ENCODE measurements around the gene SCN1A.

SCN1A gene

DNA sequence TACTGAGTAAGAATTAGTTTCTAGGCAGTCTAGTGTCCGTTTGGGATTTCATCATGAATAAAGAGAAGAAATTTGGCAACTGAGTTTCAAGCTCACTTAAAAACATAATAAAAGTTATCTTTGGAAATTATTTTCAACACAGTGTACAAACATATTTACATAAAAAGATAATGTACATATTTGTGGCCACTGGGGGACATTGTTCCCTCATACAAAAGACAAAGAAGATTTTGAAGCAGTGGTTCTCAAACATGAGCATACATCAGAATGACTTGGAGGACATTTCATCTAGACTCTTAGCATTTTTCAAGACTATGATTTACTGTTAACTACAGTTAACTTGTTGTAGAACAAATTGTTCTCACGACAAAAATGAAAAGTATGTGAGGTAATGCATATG is 158.6 kb downstream of the SCN1A start:
- no peak for DNase-seq

- no peak for DNase-seq
Observed at GRCh38 chr2:165967746-165968145, 160.1 kb downstream of the SCN1A start.

- no peak for DNase-seq
Observed at GRCh38 chr2:165961818-165962217, 166.0 kb downstream of the SCN1A start.

- DNase-seq, result no peak
Observed at GRCh38 chr2:165959371-165959770, 168.4 kb downstream of the SCN1A start.

DNA sequence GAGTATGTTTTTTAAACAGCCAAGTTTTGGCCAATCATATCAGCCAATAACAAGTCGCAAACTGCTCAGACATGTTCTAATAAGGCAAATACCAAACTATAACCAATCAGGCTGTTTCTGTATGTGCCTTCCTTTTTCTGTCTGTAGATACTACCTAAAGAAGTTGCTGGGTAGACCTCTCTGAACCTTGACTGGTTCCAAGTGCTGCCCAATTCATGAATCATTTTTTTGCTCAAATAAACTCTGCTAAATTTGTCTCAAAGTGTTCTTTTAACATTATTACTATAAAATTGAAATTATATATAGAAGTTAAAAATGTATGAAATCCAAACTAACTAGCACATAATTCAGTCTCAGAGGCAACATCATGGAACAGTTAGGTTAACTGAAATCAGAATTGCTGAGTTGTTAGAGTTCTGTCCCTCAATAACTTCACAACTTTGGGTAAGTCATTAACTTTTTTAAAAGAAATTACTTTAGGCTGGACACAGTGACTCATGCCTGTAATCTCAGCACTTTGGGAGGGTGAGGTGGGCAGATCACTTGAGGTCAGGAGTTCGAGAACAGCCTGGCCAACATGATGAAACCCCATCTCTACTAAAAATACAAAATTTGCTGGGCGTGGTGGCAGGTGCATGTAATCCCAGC is 169.4 kb downstream of the SCN1A start:
- no peak for DNase-seq

DNA sequence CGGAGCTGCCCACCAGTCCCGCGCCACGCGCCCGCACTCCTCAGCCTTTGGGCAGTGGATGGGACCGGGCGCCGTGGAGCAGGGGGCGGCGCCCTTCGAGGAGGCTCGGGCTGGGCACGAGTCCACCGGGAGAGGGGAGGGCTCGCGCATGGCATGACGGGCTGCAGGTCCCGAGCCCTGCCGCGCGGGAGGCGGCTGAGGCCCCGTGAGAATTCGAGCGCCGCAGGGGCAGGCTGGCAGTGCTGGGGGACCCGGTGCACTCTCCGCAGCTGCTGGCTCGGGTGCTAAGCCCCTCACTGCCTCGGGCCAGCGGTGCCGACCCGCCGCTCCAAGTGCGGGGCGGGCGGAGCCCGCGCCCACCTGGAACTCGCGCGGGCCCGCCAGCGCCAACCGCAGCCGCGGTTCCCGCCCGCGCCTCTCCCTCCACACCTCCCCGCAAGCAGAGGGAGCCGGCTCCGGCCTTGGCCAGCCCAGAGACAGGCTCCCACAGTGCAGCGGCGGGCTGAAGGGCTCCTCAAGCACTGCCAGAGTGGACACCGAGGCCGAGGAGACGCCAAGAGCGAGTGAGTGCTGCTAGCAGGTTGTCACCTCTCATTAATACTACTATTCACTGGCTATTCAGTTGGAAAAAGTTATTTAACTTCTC is 170.7 kb downstream of the SCN1A start:
- no peak for DNase-seq

DNA sequence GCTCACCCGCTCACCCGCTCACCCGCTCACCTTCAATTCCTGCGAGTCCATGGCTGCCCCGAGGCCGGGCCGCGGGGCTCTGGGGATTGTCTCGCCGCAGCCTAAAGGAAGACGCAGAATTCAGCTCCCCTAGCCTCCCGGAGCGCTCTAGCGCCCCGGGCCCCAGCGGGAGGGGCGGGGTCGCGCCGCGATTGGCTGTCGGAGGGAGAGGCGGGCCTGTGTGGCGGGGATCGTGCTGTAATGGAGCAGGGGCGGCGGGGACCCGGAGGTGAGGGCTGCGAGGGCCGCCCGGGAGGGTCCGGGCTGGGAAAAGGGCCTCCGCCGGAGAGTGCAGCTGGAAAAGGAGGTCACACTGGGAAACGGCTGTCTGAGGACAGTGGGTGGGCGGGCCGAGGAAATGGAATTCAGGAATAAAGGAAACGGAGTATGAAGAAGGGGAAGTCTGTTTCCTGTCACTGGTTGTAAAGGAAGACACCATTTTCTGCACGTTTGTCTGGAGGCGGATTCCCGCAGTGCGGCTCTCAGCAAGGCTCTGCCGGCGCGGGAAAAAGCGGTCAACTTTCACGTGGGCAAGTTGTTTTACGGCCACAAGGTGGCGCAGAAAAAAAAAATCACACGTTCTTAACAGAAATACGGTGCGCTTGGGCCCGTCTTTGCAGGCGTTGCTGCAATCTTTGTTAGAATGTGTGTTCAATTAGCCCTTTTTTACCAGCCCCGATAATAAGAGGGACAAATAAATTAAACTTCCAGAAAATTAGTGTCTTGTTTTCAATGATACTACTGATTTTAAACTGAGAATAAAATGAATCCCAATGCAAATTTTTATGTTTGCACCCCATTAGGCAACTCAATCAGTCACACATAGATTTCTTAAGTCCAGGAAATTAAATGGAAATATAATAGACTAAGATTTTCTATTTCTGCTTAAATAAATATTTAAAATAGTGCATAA is 173.9 kb downstream of the SCN1A start, which contains the start of gene TTC21B:
Gene TTC21B (minus strand): TSS at position 122 of the 952 bp plus-strand sequence. CDS start 71 bp downstream, at position 51.
- peak; percentile 93 to 94 for DNase-seq

DNA sequence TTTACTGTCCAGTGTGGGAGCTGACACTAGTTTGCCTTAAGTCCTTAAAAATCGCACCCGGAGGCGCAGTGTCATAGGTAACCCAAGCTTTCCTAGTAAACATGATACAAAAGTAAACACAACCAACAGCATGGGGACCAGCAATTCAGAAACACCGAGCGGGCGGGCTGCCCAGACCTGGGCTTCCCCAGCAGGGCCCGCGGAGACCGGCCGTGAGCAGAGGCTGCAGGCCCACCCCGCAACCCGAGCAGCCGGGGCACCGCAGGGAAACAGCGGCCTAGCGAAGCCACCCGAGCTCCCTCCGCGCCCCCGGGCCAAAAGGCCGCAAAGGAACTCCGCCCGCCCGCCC is 174.5 kb downstream of the SCN1A start:
- no peak for DNase-seq

DNA sequence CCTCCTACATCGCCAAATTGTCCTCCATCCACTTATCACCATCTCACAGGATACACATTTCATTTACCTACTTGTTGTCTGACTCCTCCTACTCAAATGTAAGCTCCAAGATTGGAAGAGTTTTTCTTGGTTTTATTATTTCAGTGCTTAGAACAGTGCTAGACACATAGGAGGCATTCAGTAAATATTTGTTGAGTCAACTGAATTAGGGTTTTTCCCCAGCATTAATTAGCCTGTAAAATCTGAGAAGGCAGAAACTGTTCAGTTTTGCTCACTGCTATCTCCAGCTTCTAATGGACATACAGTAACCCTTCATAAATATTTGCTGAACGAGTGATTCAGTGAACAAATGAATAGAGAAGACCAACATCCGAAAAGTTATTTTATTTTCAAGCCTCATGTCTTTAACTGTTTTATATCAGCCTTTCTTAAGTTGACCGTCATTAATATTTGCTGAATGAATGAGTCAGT is 175.0 kb downstream of the SCN1A start:
- DNase-seq, result no peak

DNA sequence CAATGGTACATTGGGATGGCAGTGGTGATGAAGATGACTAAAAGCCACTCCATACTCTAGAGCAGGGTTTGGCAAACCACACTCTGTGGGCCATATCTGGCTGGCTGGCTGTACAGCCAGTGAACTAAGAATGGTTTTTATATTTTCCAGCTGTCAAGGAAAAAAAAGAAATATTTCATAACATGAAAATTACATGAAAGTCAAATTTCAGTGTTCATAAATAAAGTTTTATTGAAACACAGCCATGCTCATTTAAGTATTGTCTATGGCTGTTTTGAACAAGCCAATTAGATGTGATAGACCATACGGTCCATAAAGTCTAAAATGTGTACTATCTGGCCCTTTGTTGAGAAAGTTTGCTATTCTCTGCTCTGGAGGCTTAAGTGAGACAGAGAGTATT is 175.7 kb downstream of the SCN1A start:
- no peak for DNase-seq

DNA sequence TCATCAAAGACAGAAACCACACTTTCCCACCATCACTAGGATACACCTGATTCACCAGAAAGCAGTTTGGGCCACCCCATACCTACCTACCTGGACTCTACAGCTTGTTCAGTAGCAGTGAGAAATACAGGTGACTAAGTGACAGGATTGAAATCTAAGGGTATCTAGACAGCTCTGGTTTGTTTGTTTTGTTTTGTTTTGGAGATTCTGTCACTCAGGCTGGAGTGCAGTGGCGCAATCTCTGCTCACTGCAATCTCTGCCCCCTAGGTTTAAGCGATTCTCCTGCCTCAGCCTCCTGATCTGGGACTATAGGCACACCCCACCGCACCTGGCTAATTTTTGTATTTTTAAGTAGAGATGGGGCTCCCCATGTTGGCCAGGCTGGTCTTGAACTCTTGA is 177.4 kb downstream of the SCN1A start:
- DNase-seq, result no peak

DNA sequence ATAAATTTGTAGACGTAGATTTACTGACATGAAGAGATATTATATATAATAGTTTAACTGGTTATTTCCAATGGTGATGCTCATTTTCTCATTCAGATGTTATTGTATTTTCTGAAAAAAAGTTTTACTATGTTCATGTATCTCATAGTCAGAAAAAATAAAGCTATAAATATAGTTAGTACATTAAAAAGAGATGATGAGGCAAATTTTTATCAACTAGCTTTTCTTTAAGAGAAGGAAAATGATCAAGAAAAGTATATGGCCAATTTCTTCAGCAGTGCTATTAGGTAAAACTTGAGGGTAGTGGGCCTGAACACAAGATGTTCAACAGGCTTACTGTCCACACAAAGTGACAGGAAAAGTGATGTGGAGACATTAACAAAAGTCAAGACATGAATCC is 186.0 kb downstream of the SCN1A start:
- no peak for DNase-seq

DNA sequence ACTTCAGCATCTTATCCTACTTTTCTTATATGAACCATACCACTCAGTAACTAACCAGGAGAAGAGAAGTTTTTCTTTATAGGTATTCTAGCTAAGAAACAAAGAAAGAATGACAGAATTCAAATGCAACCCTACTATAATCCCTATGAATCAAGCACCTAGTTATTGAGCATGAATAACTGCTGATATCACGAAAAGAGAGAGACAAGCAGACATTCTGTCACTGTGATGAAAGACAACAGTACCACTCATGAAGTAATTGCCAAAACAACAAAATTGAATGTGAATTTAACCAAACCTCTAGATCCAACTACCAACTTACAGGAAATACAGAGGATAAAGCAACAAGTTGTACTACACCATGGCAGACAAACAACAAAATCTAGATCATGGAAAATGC is 189.6 kb downstream of the SCN1A start:
- no peak for DNase-seq

Data from activated CD4-positive, alpha-beta T cell treated with anti-CD3 and anti-CD28 coated beads, Interleukin-2, amount 50 U/mL, for 48 hours (primary cell).